ENCODE measurements around the gene REEP1.

REEP1 gene

GRCh38 chr2:86344404-86344803 lies 7.0 kb upstream of the REEP1 start:
- no peak for ATAC-seq

- no peak for ATAC-seq
Observed at GRCh38 chr2:86342488-86342887, 5.1 kb upstream of the REEP1 start.

GRCh38 chr2:86341470-86341869 lies 4.0 kb upstream of the REEP1 start:
- ATAC-seq: no peak

GRCh38 chr2:86338778-86339295 lies 1.4 kb upstream of the REEP1 start:
- no peak for ATAC-seq

- no peak for ATAC-seq
Observed at GRCh38 chr2:86336675-86337243, 667 bp downstream of the REEP1 start.

GRCh38 chr2:86335865-86336674 lies 1.4 kb downstream of the REEP1 start:
- ATAC-seq: no peak

- no peak for ATAC-seq
Observed at GRCh38 chr2:86333378-86333777, 4.0 kb downstream of the REEP1 start.

GRCh38 chr2:86332654-86333053 lies 4.8 kb downstream of the REEP1 start:
- no peak for ATAC-seq

GRCh38 chr2:86331384-86331783 lies 6.0 kb downstream of the REEP1 start:
- no peak for ATAC-seq

- ATAC-seq: no peak
Observed at GRCh38 chr2:86330001-86330400, 7.4 kb downstream of the REEP1 start.

GRCh38 chr2:86323273-86324021 lies 14.0 kb downstream of the REEP1 start:
- ATAC-seq: no peak

- no peak for ATAC-seq
Observed at GRCh38 chr2:86319700-86320580, 17.5 kb downstream of the REEP1 start.

GRCh38 chr2:86315084-86315483 lies 22.3 kb downstream of the REEP1 start:
- ATAC-seq: no peak

GRCh38 chr2:86314125-86314524 lies 23.3 kb downstream of the REEP1 start:
- no peak for ATAC-seq

GRCh38 chr2:86313341-86313740 lies 24.1 kb downstream of the REEP1 start:
- no peak for ATAC-seq

GRCh38 chr2:86311879-86312278 lies 25.5 kb downstream of the REEP1 start:
- ATAC-seq: no peak

- ATAC-seq: no peak
Observed at GRCh38 chr2:86309966-86310365, 27.5 kb downstream of the REEP1 start.

- ATAC-seq: no peak
Observed at GRCh38 chr2:86308984-86309695, 28.3 kb downstream of the REEP1 start.

- ATAC-seq: no peak
Observed at GRCh38 chr2:86308356-86308755, 29.1 kb downstream of the REEP1 start.

- no peak for ATAC-seq
Observed at GRCh38 chr2:86307431-86307830, 30.0 kb downstream of the REEP1 start.

- ATAC-seq: no peak
Observed at GRCh38 chr2:86305915-86306254, 31.5 kb downstream of the REEP1 start.
